Ascending aorta (tissue), 2 donors: ENCODE measurements around the gene INPP1. TPM values are rescaled to one million over a fixed set of nuclear protein-coding genes. Genes with fewer than 3 reads are reported as not detected.

ENCODE experiments used
- DNase-seq, 2 donors: peaks; one replicate each; pipeline ENCODE4 v3.0.0-alpha.2; 2019; ENCODE audit warnings: low spot score in 2 of 2
- H3K27ac ChIP-seq, 2 donors: fragments of 200-600 bp; sonication (generic); one replicate each; pipeline ENCODE4 v1.5.1; 2016 to 2017; ENCODE audit warnings: mild to moderate bottlenecking in 1 of 2
- H3K27me3 ChIP-seq: fragments of 200-600 bp; sonication (generic); one replicate; pipeline ENCODE4 v1.5.1; 2017
- H3K36me3 ChIP-seq, 2 donors: fragments of 200-600 bp; sonication (generic); one replicate each; pipeline ENCODE4 v1.5.1; 2016
- H3K4me1 ChIP-seq, 2 donors: fragments of 200-600 bp; sonication (generic); one replicate each; pipeline ENCODE4 v1.5.1; 2016 to 2017; ENCODE audit warnings: mild to moderate bottlenecking in 1 of 2
- H3K4me3 ChIP-seq, 2 donors: fragments of 200-600 bp; sonication (generic); one replicate each; pipeline ENCODE4 v1.5.1; 2016 to 2017; ENCODE audit warnings: mild to moderate bottlenecking in 1 of 2
- H3K9me3 ChIP-seq, 2 donors: fragments of 200-600 bp; sonication (generic); one replicate each; pipeline ENCODE4 v1.5.1; 2016
- CTCF ChIP-seq, 3 experiments: fragments of 200-600 bp in 2 of 3; fragments of 450-650 bp in 1 of 3; sonication (generic) in 2 of 3; IDR thresholded peaks; one replicate each; pipeline ENCODE4 v1.5.1; 2016 to 2019; ENCODE audit warnings: antibody characterized with exemption in 3 of 3, mild to moderate bottlenecking in 1 of 3, moderate library complexity in 1 of 3
- intact Hi-C: fragments of 100-400 bp; cut with DNase I; formaldehyde crosslinking; loops from one replicate; pipeline ENCODE4 v1.15.1; 2023
- total RNA-seq: library from RNA; depleted of rRNA; stranded (reverse); fragments of >200 nt; gene quantifications from one replicate; pipeline ENCODE4 v1.1.0, GENCODE V29; 2016

INPP1 gene
- total RNA-seq, 1 donor from 2014 or later, result 13.3 TPM

GRCh38 chr2:190407246-190407661 lies 63.9 kb downstream of the INPP1 start:
- no peak for DNase-seq
- intact Hi-C loops, result no loop called here
- TF ChIP-seq CTCF (IDR thresholded peaks at IDR 0.05), result no peak
- Histone ChIP-seq H3K4me1 (peaks cover 0 to 8% of the 10 kb centered on the region in 2 donors), H3K27me3 (no peaks in the 10 kb centered on the region), H3K4me3 (peak overlapping the region; percentile 84 to 90), H3K36me3 (no peaks in the 10 kb centered on the region), H3K27ac (peak overlapping the region in 1 of 2 donors; percentile 9), H3K9me3 (no peaks in the 10 kb centered on the region)

DNA sequence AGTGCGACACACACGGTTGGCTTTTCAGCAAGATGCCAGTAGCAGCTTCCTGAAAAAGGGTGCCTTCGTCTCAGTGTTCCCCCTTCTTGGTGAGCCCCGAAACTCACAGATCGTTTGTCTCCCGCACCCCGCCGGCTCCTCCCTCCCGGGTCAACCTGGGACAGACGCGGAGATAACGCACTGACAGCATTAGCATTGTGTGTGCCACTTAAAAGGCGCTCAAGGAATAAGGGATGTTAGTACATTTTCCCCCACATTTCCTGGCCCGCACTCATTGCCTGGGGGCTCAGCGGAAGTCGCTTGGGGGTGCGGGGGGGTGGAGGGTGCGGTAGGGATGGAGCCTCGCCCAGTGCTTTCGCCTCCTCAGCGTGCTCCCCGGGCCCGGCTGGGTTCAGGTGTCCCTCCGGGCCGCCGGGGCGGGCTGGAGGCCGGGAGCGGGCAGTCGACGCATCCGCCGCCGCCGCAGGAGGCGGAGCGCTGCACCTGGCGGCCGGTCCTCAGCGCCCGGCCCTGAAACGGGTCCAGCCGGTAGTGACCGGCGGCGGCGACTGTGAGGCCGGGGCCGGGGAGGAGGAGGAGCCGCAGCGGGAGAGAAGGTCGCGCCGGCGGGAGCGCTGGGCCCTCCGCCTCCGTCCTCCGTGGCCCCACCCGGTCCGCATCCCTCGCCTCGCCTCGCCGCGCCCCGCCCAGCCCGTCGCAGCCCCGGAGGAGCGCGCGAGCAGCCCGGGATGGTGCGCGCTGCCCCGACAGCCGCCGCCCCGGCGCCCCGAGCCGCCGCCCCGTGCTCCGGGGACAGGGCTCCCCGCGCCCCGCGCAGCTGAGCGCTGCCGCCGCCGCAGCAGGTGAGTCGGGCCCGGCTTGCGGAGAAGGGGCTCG lies 64.5 kb downstream of the INPP1 start, which contains the start of gene MFSD6:
TSS of gene MFSD6 (plus strand) at position 694 of the 876 bp plus-strand sequence. CDS start 27,675 bp downstream, outside the sequence.
- Histone ChIP-seq H3K27me3 (no peaks in the 10 kb centered on the region), H3K4me3 (peak within 1 kb of the TSS; percentile 84 to 90), H3K27ac (peak within 1 kb of the TSS; percentile 48 to 50), H3K9me3 (no peaks in the 10 kb centered on the region), H3K36me3 (no peaks in the 10 kb centered on the region), H3K4me1 (peaks cover 0 to 8% of the 10 kb centered on the region in 2 donors)
- no peak for TF ChIP-seq CTCF (IDR thresholded peaks at IDR 0.05)
- DNase-seq, result peak in 1 of 2 donors; percentile 69
- intact Hi-C loops, result no loop called here

DNA sequence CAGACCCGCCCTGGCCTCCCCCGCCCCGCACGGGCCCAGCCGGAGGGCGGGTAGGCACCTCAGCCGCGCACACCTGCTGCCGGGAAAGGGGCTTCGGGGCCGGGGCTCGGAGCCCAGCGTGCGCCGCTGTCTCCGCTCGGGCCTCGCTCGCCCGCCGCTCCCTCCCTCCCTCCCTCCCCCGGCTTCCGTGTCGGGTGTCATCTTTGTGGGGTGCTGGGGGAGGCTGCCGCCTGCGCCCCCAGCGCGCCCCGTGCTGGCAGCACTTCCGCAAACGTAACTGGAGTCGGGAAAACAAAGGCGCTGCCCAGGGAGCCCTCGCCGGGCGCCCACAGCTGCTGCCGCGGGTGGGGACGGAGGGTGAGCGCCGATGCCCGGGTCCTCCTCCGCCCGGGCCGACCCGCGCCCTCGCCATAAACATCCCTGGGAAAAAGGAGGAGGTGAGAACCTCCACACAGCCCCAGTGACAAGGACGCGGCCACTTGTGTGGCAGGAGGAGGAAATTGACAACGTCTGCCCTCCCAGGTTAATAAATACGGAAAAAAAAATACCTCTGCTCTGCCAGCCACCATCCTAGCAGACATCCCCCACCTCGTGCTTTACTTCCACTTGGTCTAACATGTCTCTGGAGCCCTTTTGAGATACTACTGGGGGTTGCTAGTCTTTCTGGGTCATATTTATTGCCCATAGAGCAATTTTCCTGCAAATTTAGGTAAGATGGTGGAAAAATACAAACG lies 65.3 kb downstream of the INPP1 start:
- Histone ChIP-seq H3K4me1 (peaks cover 0 to 8% of the 10 kb centered on the region in 2 donors), H3K4me3 (peak overlapping the region; percentile 84 to 90), H3K27ac (peak overlapping the region; percentile 42 to 50), H3K36me3 (no peaks in the 10 kb centered on the region), H3K9me3 (no peaks in the 10 kb centered on the region), H3K27me3 (no peaks in the 10 kb centered on the region)
- DNase-seq, result peak in 1 of 2 donors; percentile 80
- TF ChIP-seq CTCF (IDR thresholded peaks at IDR 0.05), result peak in 1 of 3 experiments; percentile 10
- intact Hi-C loops, result no loop called here

DNA sequence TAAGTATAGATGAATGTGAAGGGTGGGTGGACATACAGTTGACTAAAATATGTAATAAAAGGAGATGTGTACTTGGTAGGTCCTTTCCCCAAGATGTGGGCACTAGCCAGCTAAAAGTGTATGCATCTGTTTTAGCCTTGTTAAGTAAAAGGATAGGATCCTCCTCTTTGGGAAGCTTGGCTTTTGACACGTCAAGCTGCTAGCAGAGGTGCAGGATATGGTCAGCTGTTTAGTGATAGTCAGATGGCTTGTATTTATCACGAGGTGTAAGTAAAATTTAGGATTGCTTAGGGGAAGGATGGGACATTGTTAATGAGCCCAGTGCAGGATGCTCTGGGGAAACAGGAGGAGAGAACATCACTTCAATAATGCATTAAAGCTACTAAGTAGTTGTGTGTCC lies 66.2 kb downstream of the INPP1 start:
- H3K27me3 ChIP-seq, result no peaks in the 10 kb centered on the region
- no peak for DNase-seq
- no peak for TF ChIP-seq CTCF (IDR thresholded peaks at IDR 0.05)
- no peak overlapping the region for H3K27ac ChIP-seq
- intact Hi-C loops, result no loop called here
- peaks cover 0 to 8% of the 10 kb centered on the region in 2 donors for H3K4me1 ChIP-seq
- H3K36me3 ChIP-seq, result no peaks in the 10 kb centered on the region
- no peaks in the 10 kb centered on the region for H3K9me3 ChIP-seq
- H3K4me3 ChIP-seq, result peak overlapping the region in 1 of 2 donors; percentile 84

- no peaks in the 10 kb centered on the region for H3K36me3 ChIP-seq
- intact Hi-C loops, result no loop called here
These were observed 66.8 kb downstream of the INPP1 start for GRCh38 chr2:190410166-190410565.

More at GRCh38 chr2:190410166-190410565, 66.8 kb downstream of the INPP1 start:
- Histone ChIP-seq H3K4me1 (peaks cover 0 to 8% of the 10 kb centered on the region in 2 donors), H3K27ac (no peak overlapping the region), H3K9me3 (no peaks in the 10 kb centered on the region), H3K4me3 (no peak overlapping the region), H3K27me3 (no peaks in the 10 kb centered on the region)
- DNase-seq, result no peak
- TF ChIP-seq CTCF (IDR thresholded peaks at IDR 0.05), result no peak
